Uterus (tissue), 4 donors: ENCODE measurements around the gene EDEM2. TPM values are rescaled to one million over a fixed set of nuclear protein-coding genes. Genes with fewer than 3 reads are reported as not detected.
"Not testable (repeated sequence)": the region's sequence is repeated elsewhere in the genome, so short reads cannot be mapped to it uniquely, and the experiment has no call there.

Experiments
- DNase-seq, 2 donors: peaks; one replicate each; pipeline ENCODE4 v3.0.0-alpha.2; 2019 to 2020
- H3K27ac ChIP-seq, 2 donors: fragments of 200-600 bp; sonication (generic); 1 replicate in 1 of 2; 2 replicates in 1 of 2; pipeline ENCODE4 v1.5.1; 2016 to 2018
- H3K27me3 ChIP-seq, 2 donors: fragments of 200-600 bp; sonication (generic); one replicate each; pipeline ENCODE4 v1.5.1; 2018 to 2019; ENCODE audit warnings: control low read depth in 1 of 2
- H3K36me3 ChIP-seq, 2 donors: fragments of 200-600 bp; sonication (generic); one replicate each; pipeline ENCODE4 v1.5.1; 2019; ENCODE audit warnings: control low read depth in 1 of 2
- H3K4me1 ChIP-seq, 2 donors: fragments of 200-600 bp; sonication (generic); one replicate each; pipeline ENCODE4 v1.5.1; 2018 to 2019; ENCODE audit warnings: control low read depth in 1 of 2
- H3K4me3 ChIP-seq, 2 donors: fragments of 200-600 bp; sonication (generic); 1 replicate in 1 of 2; 2 replicates in 1 of 2; pipeline ENCODE4 v1.5.1; 2018 to 2019; ENCODE audit warnings: mild to moderate bottlenecking in 1 of 2
- H3K9me3 ChIP-seq, 2 donors: fragments of 200-600 bp; sonication (generic); one replicate each; pipeline ENCODE4 v1.5.1; 2019; ENCODE audit warnings: control low read depth in 1 of 2
- POLR2A ChIP-seq, 2 donors: fragments of 450-650 bp; IDR thresholded peaks; one replicate each; pipeline ENCODE4 v1.6.1; 2016; ENCODE audit warnings: antibody characterized with exemption in 2 of 2, mild to moderate bottlenecking in 1 of 2, moderate library complexity in 1 of 2
- intact Hi-C: fragments of 100-400 bp; cut with DNase I; formaldehyde crosslinking; loops from one replicate; pipeline ENCODE4 v1.15.1; 2023; ENCODE audit warnings: low total_unique reads
- total RNA-seq, 4 donors: library from RNA; depleted of rRNA in 3 of 4; stranded (reverse); fragments of >200 nt in 3 of 4; gene quantifications; one replicate each; pipeline versions ENCODE4 v1.1.0 to v1.2.4, GENCODE V29; 2014 to 2023
- TF ChIP-seq, protein P1 (sequence below), 4 experiments: fragments of 200-600 bp in 2 of 4; fragments of 450-650 bp in 2 of 4; sonication (generic) in 2 of 4; IDR thresholded peaks; one replicate each; pipeline ENCODE4 v1.5.1; 2016 to 2019; ENCODE audit warnings: antibody characterized with exemption in 4 of 4, mild to moderate bottlenecking in 2 of 4, moderate library complexity in 1 of 4
- donor health status: DM: yes; HTN: yes; CAD: no.

Gene EDEM2
- total RNA-seq, 4 donors from 2014 or later = 2.6 to 18.5 (median 13.3) TPM

DNA sequence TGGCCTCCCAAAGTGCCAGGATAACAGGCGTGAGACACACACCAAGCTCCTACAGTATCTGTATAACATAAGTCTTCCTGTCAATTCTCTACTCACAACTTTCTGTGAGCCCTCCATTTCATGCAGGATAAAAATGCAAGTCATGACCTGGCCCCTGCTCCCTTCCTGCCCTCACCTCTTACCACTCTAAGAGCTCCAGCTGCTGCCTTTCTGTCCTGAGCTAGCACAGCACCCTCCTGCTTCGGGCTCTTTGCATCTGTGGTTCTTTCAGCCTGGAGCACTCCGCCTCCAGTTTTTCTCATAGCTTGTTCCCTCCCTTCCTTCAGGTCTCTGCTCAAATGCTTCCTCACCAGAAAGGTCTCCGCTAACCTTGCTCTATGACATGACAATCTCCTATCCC, 30.9 kb downstream of the EDEM2 start:
- no peak for TF ChIP-seq POLR2A (IDR thresholded peaks at IDR 0.05)
- TF ChIP-seq, protein P1, sequence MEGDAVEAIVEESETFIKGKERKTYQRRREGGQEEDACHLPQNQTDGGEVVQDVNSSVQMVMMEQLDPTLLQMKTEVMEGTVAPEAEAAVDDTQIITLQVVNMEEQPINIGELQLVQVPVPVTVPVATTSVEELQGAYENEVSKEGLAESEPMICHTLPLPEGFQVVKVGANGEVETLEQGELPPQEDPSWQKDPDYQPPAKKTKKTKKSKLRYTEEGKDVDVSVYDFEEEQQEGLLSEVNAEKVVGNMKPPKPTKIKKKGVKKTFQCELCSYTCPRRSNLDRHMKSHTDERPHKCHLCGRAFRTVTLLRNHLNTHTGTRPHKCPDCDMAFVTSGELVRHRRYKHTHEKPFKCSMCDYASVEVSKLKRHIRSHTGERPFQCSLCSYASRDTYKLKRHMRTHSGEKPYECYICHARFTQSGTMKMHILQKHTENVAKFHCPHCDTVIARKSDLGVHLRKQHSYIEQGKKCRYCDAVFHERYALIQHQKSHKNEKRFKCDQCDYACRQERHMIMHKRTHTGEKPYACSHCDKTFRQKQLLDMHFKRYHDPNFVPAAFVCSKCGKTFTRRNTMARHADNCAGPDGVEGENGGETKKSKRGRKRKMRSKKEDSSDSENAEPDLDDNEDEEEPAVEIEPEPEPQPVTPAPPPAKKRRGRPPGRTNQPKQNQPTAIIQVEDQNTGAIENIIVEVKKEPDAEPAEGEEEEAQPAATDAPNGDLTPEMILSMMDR (IDR thresholded peaks at IDR 0.05) = no peak
- intact Hi-C loops = no loop called here
- Histone ChIP-seq H3K4me1 (no peaks in the 10 kb centered on the region), H3K36me3 (no peaks in the 10 kb centered on the region), H3K27ac (no peak overlapping the region), H3K4me3 (no peak overlapping the region), H3K9me3 (no peaks in the 10 kb centered on the region), H3K27me3 (no peaks in the 10 kb centered on the region)
- DNase-seq = no peak

- Histone ChIP-seq H3K4me3 (no peak overlapping the region), H3K27ac (no peak overlapping the region), H3K9me3 (no peaks in the 10 kb centered on the region), H3K4me1 (no peaks in the 10 kb centered on the region), H3K27me3 (no peaks in the 10 kb centered on the region), H3K36me3 (no peaks in the 10 kb centered on the region)
- intact Hi-C loops = no loop called here
- no peak for DNase-seq
- TF ChIP-seq, protein P1 (IDR thresholded peaks at IDR 0.05) = no peak
- TF ChIP-seq POLR2A (IDR thresholded peaks at IDR 0.05) = no peak
These were observed 31.5 kb downstream of the EDEM2 start for GRCh38 chr20:35115606-35116005.

DNA sequence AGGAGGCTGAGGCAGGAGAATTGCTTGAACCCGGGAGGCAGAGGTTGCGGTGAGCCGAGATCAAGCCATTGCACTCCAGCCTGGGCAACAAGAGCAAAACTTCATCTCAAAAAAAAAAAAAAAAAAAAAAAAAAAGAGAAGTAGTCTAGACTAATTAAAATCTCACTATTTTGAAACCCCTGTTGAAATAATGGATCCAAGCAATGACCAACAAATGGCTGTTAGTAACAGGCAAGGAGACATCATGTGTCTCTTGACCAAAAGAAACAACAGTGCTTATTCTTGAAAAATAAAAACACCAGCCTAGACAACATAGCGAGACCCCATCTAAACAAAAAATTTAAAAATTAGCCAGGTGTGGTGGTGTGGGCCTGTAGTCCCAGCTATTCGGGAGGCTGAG, 34.9 kb downstream of the EDEM2 start:
- intact Hi-C loops, H3K4me1 ChIP-seq, H3K27me3 ChIP-seq, H3K9me3 ChIP-seq, H3K36me3 ChIP-seq, H3K27ac ChIP-seq, H3K4me3 ChIP-seq, DNase-seq: not testable (repeated sequence)

GRCh38 chr20:35111141-35111888, 35.8 kb downstream of the EDEM2 start:
- Histone ChIP-seq H3K27me3 (no peaks in the 10 kb centered on the region), H3K9me3 (no peaks in the 10 kb centered on the region), H3K27ac (no peak overlapping the region), H3K4me1 (no peaks in the 10 kb centered on the region), H3K4me3 (no peak overlapping the region), H3K36me3 (no peaks in the 10 kb centered on the region)
- DNase-seq = no peak
- intact Hi-C loops = no loop called here
- TF ChIP-seq, protein P1 (IDR thresholded peaks at IDR 0.05) = no peak
- TF ChIP-seq POLR2A (IDR thresholded peaks at IDR 0.05) = no peak

- Histone ChIP-seq H3K4me1 (no peaks in the 10 kb centered on the region), H3K4me3 (no peak overlapping the region), H3K27ac (no peak overlapping the region), H3K9me3 (no peaks in the 10 kb centered on the region), H3K27me3 (no peaks in the 10 kb centered on the region), H3K36me3 (no peaks in the 10 kb centered on the region)
- intact Hi-C loops = no loop called here
- no peak for TF ChIP-seq POLR2A (IDR thresholded peaks at IDR 0.05)
- TF ChIP-seq, protein P1 (IDR thresholded peaks at IDR 0.05) = no peak
- DNase-seq = no peak
These were observed 38.2 kb downstream of the EDEM2 start for GRCh38 chr20:35108921-35109320.
